Measurements from ENCODE around the gene SIM1.

GRCh38 chr6:100381111-100381510 is 83.6 kb downstream of the SIM1 start:
- TF ChIP-seq CTCF (IDR thresholded peaks at IDR 0.05; ENCODE audit: poor library complexity) (no peak), EZH2 (IDR thresholded peaks at IDR 0.05; ENCODE audit: borderline replicate concordance) (no peak)

All from hepatocyte (in vitro differentiated cells).